AG10803 (cell line): ENCODE data around the gene LRP1.

ENCODE experiments used
- DNase-seq: peaks from one replicate; pipeline ENCODE4 v3.0.0; 2010; ENCODE audit warnings: low read depth
- H3K4me3 ChIP-seq: 2 replicates; pipeline ENCODE4 v1.5.1; 2011; ENCODE audit warnings: mild to moderate bottlenecking, low read length, control low read depth
- CTCF ChIP-seq: conservative IDR thresholded peaks from 2 replicates; pipeline ENCODE4 v1.5.1; 2011; ENCODE audit warnings: mild to moderate bottlenecking, low read length, control low read depth, inconsistent platforms

Gene LRP1

GRCh38 chr12:57101892-57102695 lies 26.2 kb upstream of the LRP1 start:
- DNase-seq: no peak
- TF ChIP-seq CTCF: no peak
- H3K4me3 ChIP-seq: no peak overlapping the region

GRCh38 chr12:57103856-57104255 lies 24.4 kb upstream of the LRP1 start:
- TF ChIP-seq CTCF: no peak
- H3K4me3 ChIP-seq: no peak overlapping the region

DNA sequence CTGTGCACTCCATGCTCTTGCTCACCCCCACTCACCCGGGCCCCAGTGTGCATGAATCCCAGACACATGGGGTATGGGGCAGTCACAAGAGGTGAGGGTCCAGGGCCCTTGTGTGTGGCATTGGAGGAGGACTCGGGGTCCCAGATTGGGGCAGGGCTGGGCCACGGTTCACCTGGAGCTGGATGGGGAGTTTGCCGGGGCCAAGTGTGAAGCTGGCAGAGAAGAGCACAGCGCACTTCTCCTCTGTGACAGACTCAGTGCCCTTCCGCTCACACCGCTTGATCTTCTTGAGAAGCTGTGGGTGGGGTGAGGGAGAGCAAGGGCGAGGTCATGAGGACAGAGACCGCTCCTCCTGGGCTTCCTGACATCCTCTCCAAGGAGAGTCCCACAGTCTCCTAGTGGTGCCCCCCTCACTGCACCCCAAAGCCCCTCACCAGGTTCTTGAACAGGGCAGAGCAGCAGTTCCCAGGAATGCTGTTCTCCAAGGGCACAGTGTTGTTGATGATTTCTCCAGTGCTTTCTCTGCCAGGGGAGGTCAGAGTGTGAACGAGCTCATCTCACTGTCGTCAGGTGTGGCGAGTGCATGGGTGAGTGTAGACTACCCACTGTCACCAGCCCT lies 23.9 kb upstream of the LRP1 start:
- no peak for TF ChIP-seq CTCF
- no peak overlapping the region for H3K4me3 ChIP-seq
- DNase-seq: no peak

More at GRCh38 chr12:57103856-57104255, 24.4 kb upstream of the LRP1 start:
- DNase-seq: no peak

GRCh38 chr12:57105011-57105753 lies 23.1 kb upstream of the LRP1 start:
- no peak for DNase-seq
- no peak for TF ChIP-seq CTCF
- no peak overlapping the region for H3K4me3 ChIP-seq

GRCh38 chr12:57106021-57106708 lies 22.1 kb upstream of the LRP1 start:
- H3K4me3 ChIP-seq: no peak overlapping the region
- TF ChIP-seq CTCF: no peak
- DNase-seq: no peak

- no peak overlapping the region for H3K4me3 ChIP-seq
- DNase-seq: no peak
- no peak for TF ChIP-seq CTCF
These were observed 20.7 kb upstream of the LRP1 start for GRCh38 chr12:57107456-57108155.
